Activated T-cell treated with anti-CD3 and anti-CD28 coated beads, Interleukin-2, amount 50 U/mL, for 72 hours (primary cell): ENCODE results near the gene SLC37A4. TPM values are rescaled to one million over a fixed set of nuclear protein-coding genes. Genes with fewer than 3 reads are reported as not detected.
A peak's percentile ranks its signal among the peaks of the same experiment; 100 is the strongest.
"Not testable (repeated sequence)": the region's sequence is repeated elsewhere in the genome, so short reads cannot be mapped to it uniquely, and the experiment has no call there.

Experiments
- ATAC-seq, 2 donors: fragments of 150-1000 bp; cut with Tn5 transposase; replicated peaks in 1 of 2; 2 replicates each; pipeline ENCODE4 v1.10.0; 2021; ENCODE audit warnings: moderate library complexity in 2 of 2, mild to moderate bottlenecking in 1 of 2
- DNase-seq, 2 donors: peaks; one replicate each; pipeline ENCODE4 v3.0.0; 2021 to 2022; ENCODE audit warnings: mixed read lengths in 1 of 2
- H3K27ac Mint-ChIP-seq: one replicate; pipeline ENCODE4 v1.8.0; 2022; ENCODE audit warnings: mild to moderate bottlenecking, moderate library complexity, mixed read lengths
- H3K27me3 Mint-ChIP-seq: one replicate; pipeline ENCODE4 v1.8.0; 2022; ENCODE audit warnings: low read depth, mixed read lengths
- H3K36me3 Mint-ChIP-seq, 2 donors: one replicate each; pipeline ENCODE4 v1.8.0; 2022; ENCODE audit warnings: mixed read lengths in 2 of 2, mild to moderate bottlenecking in 1 of 2; ENCODE audit not compliant: insufficient read depth in 2 of 2
- H3K4me1 Mint-ChIP-seq: one replicate; pipeline ENCODE4 v1.8.0; 2022; ENCODE audit warnings: low read depth, mixed read lengths
- H3K4me3 Mint-ChIP-seq, 2 donors: one replicate each; pipeline ENCODE4 v1.8.0; 2022; ENCODE audit warnings: mild to moderate bottlenecking in 2 of 2, mixed read lengths in 2 of 2, moderate library complexity in 2 of 2
- H3K9me3 Mint-ChIP-seq, 2 donors: one replicate each; pipeline ENCODE4 v1.8.0; 2022; ENCODE audit warnings: mixed read lengths in 2 of 2
- total RNA-seq, 2 donors: library from RNA; stranded (reverse); gene quantifications; one replicate each; pipeline ENCODE4 v1.2.3, GENCODE V29; 2022

The SLC37A4 gene
- total RNA-seq, 2 donors from 2014 or later = 35.8 to 41.4 TPM

- Mint-ChIP-seq H3K36me3 (peaks cover 9 to 22% of the 10 kb centered on the region in 2 donors), H3K4me1 (peaks cover 57% of the 10 kb centered on the region), H3K27me3 (no peaks in the 10 kb centered on the region), H3K9me3 (no peaks in the 10 kb centered on the region), H3K4me3 (peak overlapping the region in 1 of 2 donors; percentile 47), H3K27ac (peak overlapping the region; percentile 91)
- no peak for ATAC-seq
- no peak for DNase-seq
These were observed 6.9 kb downstream of the SLC37A4 start for GRCh38 chr11:119023741-119024140.

- Mint-ChIP-seq H3K4me1 (peaks cover 60% of the 10 kb centered on the region), H3K4me3 (peak overlapping the region; percentile 64 to 96), H3K36me3 (peaks cover 17 to 33% of the 10 kb centered on the region in 2 donors)
These were observed 9.0 kb downstream of the SLC37A4 start for GRCh38 chr11:119021631-119022030.

GRCh38 chr11:119019996-119020395 is 10.7 kb downstream of the SLC37A4 start:
- peak overlapping the region; percentile 99 for H3K27ac Mint-ChIP-seq
- DNase-seq (no peak), ATAC-seq (no peak)
- H3K36me3 Mint-ChIP-seq = peaks cover 21 to 34% of the 10 kb centered on the region in 2 donors
- H3K9me3 Mint-ChIP-seq = no peaks in the 10 kb centered on the region
- no peaks in the 10 kb centered on the region for H3K27me3 Mint-ChIP-seq
- peak overlapping the region; percentile 96 to 98 for H3K4me3 Mint-ChIP-seq
- peaks cover 69% of the 10 kb centered on the region for H3K4me1 Mint-ChIP-seq

More at GRCh38 chr11:119021631-119022030, 9.0 kb downstream of the SLC37A4 start:
- DNase-seq (no peak), ATAC-seq (no peak)
- Mint-ChIP-seq H3K27me3 (no peaks in the 10 kb centered on the region), H3K27ac (peak overlapping the region; percentile 86), H3K9me3 (no peaks in the 10 kb centered on the region)

GRCh38 chr11:119018074-119018938 is 12.4 kb downstream of the SLC37A4 start, which contains the start of the genes RPS25 and TRAPPC4:
Gene RPS25, minus strand, starts transcription at chr11:119018343. Its CDS starts 59 bp downstream, at chr11:119018284.
Gene TRAPPC4, plus strand, starts transcription at chr11:119018766. Its CDS starts 30 bp downstream, at chr11:119018796.
- DNase-seq (peak; percentile 94 to 97), ATAC-seq (peak; percentile 92)
- Mint-ChIP-seq H3K27ac (peak within 1 kb of the TSS; percentile 99), H3K9me3 (no peaks in the 10 kb centered on the region), H3K4me3 (peak within 1 kb of the TSS; percentile 96 to 98), H3K4me1 (peaks cover 61% of the 10 kb centered on the region), H3K27me3 (no peaks in the 10 kb centered on the region), H3K36me3 (peaks cover 21 to 40% of the 10 kb centered on the region in 2 donors)

- not testable (repeated sequence) for DNase-seq, ATAC-seq, H3K9me3 Mint-ChIP-seq, H3K27me3 Mint-ChIP-seq
- H3K4me3 Mint-ChIP-seq = peak overlapping the region; percentile 96 to 98
- peaks cover 56% of the 10 kb centered on the region for H3K4me1 Mint-ChIP-seq
- H3K36me3 Mint-ChIP-seq = peaks cover 26 to 46% of the 10 kb centered on the region in 2 donors
- peak overlapping the region; percentile 99 for H3K27ac Mint-ChIP-seq
These were observed 13.3 kb downstream of the SLC37A4 start for GRCh38 chr11:119017377-119017776.

- Mint-ChIP-seq H3K27me3 (no peaks in the 10 kb centered on the region), H3K36me3 (peaks cover 28 to 42% of the 10 kb centered on the region in 2 donors), H3K27ac (peak overlapping the region; percentile 99), H3K4me3 (peak overlapping the region; percentile 96 to 98), H3K4me1 (peaks cover 53% of the 10 kb centered on the region), H3K9me3 (no peaks in the 10 kb centered on the region)
- ATAC-seq = no peak
- no peak for DNase-seq
These were observed 14.3 kb downstream of the SLC37A4 start for GRCh38 chr11:119016216-119017009.

GRCh38 chr11:119015054-119015611 is 15.5 kb downstream of the SLC37A4 start:
- H3K4me1 Mint-ChIP-seq = peaks cover 40% of the 10 kb centered on the region
- DNase-seq = no peak
- peaks cover 28 to 42% of the 10 kb centered on the region in 2 donors for H3K36me3 Mint-ChIP-seq
- peak overlapping the region; percentile 11 to 98 for H3K4me3 Mint-ChIP-seq
- ATAC-seq = no peak
- H3K9me3 Mint-ChIP-seq = no peaks in the 10 kb centered on the region
- no peaks in the 10 kb centered on the region for H3K27me3 Mint-ChIP-seq
- peak overlapping the region; percentile 71 for H3K27ac Mint-ChIP-seq

- DNase-seq (no peak), ATAC-seq (no peak)
- Mint-ChIP-seq H3K4me3 (no peak overlapping the region), H3K4me1 (peaks cover 32% of the 10 kb centered on the region), H3K27me3 (no peaks in the 10 kb centered on the region), H3K27ac (peak overlapping the region; percentile 71), H3K36me3 (peaks cover 27 to 39% of the 10 kb centered on the region in 2 donors), H3K9me3 (no peaks in the 10 kb centered on the region)
These were observed 16.3 kb downstream of the SLC37A4 start for GRCh38 chr11:119014209-119014924.

- peaks cover 30% of the 10 kb centered on the region for H3K4me1 Mint-ChIP-seq
These were observed 18.0 kb downstream of the SLC37A4 start for GRCh38 chr11:119012629-119013170.

GRCh38 chr11:119011476-119012053 is 19.1 kb downstream of the SLC37A4 start:
- Mint-ChIP-seq H3K9me3 (no peaks in the 10 kb centered on the region), H3K27ac (peak overlapping the region; percentile 40), H3K4me1 (peaks cover 31% of the 10 kb centered on the region), H3K27me3 (no peaks in the 10 kb centered on the region), H3K36me3 (peaks cover 18 to 39% of the 10 kb centered on the region in 2 donors), H3K4me3 (no peak overlapping the region)
- DNase-seq = no peak
- ATAC-seq = peak in 1 of 2 donors; percentile 33

More at GRCh38 chr11:119012629-119013170, 18.0 kb downstream of the SLC37A4 start:
- Mint-ChIP-seq H3K36me3 (peaks cover 23 to 39% of the 10 kb centered on the region in 2 donors), H3K4me3 (no peak overlapping the region), H3K9me3 (no peaks in the 10 kb centered on the region), H3K27me3 (no peaks in the 10 kb centered on the region), H3K27ac (peak overlapping the region; percentile 54)
- ATAC-seq (no peak), DNase-seq (no peak)

GRCh38 chr11:119006656-119007055 is 24.0 kb downstream of the SLC37A4 start:
- Mint-ChIP-seq H3K4me3 (no peak overlapping the region), H3K4me1 (peaks cover 13% of the 10 kb centered on the region), H3K36me3 (peaks cover 3 to 11% of the 10 kb centered on the region in 2 donors), H3K27ac (no peak overlapping the region), H3K9me3 (no peaks in the 10 kb centered on the region), H3K27me3 (no peaks in the 10 kb centered on the region)
- DNase-seq (no peak), ATAC-seq (no peak)
